Measurements from ENCODE around the gene SIGLEC1.

Gene SIGLEC1

DNA sequence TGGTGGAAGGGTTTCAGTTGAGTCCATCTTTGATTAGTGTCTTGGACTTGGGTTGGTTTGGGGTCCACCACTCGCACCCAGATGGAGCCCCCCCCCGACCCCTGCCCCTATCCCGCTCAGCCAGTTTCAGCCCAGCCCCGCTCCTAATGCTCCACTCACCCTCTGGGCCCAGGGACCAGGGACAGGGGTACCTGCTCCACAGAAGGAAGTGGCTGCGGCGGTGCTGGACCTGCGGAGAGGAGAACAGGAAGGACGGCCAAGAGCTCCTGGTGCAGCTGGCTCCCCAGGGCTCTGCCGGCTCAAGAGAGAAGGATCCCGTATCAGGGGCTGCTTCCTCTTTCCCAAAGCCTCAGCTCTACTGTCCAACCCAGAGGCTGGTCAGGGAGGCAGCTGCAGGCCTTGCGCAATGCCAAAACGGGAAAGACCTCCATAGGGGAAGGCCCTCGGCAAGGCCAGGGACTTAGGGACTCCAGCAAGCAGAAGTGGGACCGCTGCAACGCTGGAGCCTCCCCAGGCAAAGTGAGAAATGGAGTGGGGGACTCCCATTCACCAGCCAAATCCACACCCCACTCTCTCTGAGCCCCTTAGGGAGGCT, at the start of gene SIGLEC1:
Gene SIGLEC1, minus strand, starts transcription at position 322 of the 595 bp plus-strand sequence. CDS start 5,472 bp downstream, outside the sequence.
- DNase-seq (ENCODE audit: low read depth in 1 of 2, low spot score in 1 of 2), result no peak

DNA sequence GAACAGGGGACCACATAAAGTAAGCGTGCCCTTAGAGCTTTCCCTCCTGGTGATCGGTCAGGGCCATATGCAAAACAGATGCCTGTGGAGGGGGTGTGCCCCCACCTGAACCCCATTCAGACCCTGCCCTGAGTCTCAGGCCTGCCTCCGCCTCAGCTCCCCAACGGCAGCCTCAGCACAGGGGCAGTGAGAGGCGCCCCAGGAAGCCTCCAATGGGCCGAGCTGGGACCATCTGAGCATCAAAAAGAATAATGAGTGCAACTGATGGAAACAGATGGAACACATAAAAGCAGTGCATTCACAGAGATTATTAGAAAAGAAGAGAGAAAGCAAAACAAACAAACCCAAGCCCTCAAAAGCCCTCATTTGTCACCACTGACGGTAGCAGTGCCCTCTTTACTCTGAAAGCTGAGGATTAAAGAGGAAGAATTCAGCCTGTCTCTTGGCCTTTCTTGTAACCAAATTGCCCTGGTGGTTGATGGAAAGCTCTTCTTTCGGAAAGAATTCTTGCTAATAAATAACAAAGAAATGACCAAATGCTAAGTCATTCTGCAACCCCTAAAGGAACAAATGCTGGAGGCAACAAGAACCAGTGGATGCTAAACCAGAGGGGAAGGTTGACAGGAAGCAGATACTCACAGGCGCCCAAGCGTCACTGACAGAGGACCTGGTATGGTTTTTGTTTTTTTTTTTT, 48.4 kb upstream of the SIGLEC1 start:
- DNase-seq (ENCODE audit: low read depth in 1 of 2, low spot score in 1 of 2), result no peak

DNA sequence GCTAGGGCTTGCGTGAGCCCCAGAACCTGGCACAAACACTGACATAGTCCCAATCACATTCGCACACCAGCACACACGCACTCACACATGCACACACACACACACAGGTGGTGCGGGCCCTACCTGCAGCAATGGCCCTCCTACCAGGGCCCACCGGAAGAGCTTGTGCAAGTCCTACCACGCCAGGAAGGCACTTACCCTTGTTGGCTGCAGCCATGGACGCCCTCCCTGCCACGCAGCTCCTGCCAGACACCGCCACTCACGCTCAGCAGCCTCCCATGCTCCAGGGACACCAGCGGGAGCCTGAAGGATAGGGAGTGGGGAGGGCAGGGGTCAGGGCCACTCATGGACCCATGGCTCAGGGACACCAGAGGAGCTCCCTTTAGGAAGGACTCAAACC, 47.5 kb upstream of the SIGLEC1 start:
- DNase-seq (ENCODE audit: low read depth in 1 of 2, low spot score in 1 of 2), result no peak

DNA sequence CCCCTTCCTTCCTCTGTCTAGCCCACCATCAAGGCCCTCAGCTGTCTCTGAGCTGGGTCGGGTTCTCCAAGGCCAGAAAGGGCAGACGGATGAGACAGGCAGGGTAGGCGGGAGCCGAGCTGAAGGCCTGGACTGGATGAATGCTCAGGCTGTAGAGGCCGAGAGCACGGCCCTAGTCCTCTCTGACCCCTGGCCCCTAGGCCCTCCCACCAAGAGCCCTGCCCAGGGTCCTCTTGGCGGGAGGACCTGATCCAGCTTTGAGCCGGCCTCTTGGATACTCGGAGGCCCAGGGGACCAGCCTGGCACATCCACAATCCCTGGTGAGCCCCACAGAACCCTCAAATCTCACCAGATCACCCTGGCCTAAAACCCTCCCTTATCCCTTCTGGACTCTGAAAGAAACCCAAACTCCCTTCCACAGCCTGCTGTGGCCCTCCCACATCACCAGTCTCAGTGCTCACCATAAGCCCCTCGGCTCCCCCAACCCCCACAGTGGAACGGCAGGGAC, 47.0 kb upstream of the SIGLEC1 start:
- no peak for DNase-seq (ENCODE audit: low read depth in 1 of 2, low spot score in 1 of 2)

DNA sequence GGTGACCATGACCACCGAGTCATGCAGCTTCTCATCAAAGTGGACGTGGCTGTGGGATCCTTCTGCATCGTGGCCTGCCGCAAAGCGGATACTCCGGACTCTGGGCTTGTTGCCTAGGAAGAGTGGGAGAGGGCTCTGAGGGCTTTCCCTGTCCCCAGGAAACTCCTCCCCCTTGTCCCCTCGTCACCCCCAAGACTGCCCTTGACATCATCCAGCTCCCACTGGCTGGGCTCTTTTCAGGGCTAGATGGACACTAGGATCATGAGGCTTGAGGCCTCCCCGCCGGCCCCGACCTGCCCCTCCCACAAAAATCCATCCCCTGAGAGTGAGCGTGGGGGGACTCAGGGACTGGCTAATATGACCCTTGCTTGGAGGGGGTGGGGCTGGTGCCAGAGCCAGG, 46.2 kb upstream of the SIGLEC1 start:
- no peak for DNase-seq (ENCODE audit: low read depth in 1 of 2, low spot score in 1 of 2)

DNA sequence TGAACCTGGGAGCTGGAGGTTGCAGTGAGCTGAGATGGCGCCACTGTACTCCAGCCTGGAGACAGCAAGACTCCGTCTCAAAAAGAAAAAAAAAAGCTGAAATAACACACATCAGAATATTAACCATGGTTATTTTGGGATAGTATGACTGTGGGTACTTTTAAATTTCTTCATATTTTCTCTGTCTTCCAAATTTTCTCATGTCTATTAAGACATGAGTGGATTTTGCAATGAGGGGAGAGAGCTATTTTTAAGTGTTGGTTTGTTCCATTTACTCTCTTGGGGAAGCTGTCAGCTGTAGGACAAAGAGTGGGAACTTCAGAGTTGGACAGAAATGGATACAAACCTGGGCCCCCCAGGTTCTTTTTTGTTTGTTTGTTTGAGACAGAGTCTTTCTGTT, 44.9 kb upstream of the SIGLEC1 start:
- DNase-seq (ENCODE audit: low read depth in 1 of 2, low spot score in 1 of 2), result no peak

DNA sequence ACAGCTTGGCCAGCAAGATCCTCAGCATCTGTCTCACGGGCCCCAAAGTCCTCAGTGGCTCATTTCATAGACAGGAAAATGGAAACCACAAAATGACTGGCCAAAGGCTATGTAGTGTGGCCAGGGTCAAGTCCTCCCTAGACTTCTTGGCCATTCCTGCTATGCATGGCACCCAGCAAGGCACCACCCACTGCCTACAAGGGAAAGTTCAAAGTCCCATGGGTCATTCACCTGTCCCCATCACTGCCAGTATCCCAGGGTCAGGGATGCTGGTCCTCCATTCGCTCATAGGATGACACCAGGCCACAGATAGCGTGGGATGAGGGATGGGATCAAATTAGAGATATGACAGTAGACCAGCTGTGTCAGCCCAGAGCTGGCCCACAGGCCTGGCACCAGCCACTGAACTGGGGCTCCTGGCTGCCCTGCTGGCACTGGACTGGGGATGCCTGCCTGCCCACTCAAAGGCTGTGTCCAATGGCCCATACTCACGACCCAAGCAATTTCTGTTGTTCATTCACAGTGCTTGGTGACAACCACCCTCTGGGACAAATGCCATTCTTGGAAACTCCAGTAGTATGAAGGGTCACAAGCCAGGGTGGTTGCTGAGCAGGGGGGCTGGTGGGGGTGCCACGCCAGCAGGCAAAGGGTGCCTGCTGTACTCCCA, 43.5 kb upstream of the SIGLEC1 start:
- DNase-seq (ENCODE audit: low read depth in 1 of 2, low spot score in 1 of 2), result no peak

DNA sequence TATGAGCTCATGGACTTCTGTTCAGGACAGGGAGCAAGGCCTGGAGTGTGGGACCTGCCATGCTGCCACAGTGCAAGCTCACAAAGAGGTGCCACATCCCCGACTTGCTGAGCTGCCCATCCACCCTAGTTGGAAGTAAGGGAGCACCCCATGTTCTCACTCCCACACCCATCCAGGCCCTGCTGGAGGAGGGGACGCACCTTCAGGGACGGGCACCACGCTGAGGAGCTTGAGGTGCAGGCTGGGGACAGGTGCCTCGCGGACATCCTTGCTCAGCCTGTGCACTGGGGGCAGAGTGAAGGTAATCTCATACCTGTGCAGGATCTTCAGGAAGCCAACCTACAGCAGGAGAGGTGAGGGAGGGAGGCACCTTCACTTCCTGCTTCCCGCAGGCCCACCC, 42.9 kb upstream of the SIGLEC1 start:
- DNase-seq (ENCODE audit: low read depth in 1 of 2, low spot score in 1 of 2), result no peak

DNA sequence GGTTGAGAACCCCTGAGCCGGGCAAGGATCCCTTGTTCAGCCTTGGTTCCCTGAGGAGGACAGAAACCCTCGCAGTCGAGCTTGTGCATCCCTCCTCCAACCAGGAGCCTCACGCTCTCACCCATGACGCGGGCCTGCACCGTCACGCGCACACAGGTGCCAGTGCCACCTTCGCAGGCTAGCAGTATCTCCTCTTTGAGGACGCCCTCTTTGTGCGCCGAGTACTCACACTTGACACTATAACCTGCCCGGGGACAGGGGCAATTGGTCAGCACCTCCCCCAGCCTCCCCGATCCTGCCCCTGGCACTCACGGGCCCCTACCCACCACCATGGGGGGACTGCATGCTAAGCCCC, 41.9 kb upstream of the SIGLEC1 start:
- no peak for DNase-seq (ENCODE audit: low read depth in 1 of 2, low spot score in 1 of 2)

DNA sequence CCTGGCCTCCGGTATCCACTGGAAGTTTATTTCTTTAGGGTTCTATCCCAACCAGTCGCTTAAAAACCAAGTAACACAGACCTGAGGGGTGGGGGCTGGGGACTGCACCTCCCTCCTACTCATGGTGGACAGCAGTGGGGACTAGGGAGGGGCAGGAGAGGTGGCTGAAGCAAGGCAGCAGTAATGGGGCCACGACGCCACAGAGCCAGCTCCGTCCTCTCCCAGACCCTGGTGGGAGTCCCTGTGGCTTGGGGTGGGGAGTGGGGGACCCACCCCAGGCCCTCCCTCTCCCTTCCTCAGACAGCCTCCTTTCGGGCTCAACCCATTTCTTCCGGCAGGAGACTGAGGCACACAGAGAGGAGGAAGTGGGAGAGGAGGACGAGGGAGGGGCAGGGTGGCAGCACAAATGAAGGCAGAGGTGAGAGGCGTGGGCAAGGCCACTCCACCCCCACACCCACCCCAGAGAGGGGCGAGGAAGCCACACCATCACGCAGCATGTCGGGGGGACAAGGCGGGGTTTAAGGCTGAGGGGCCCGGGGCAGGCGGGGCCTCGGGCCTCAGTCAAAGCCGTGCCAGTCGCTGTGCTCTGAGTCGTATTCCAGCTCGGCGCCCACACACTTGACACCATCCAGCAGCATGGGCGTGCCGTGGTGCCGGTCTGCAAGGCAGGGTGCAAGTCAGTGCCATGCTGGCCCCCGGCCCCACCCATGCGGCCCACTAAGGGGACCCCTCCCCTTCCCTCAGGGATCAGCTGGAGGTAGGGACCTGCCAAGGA, 41.3 kb upstream of the SIGLEC1 start:
- DNase-seq (ENCODE audit: low read depth in 1 of 2, low spot score in 1 of 2), result no peak

DNA sequence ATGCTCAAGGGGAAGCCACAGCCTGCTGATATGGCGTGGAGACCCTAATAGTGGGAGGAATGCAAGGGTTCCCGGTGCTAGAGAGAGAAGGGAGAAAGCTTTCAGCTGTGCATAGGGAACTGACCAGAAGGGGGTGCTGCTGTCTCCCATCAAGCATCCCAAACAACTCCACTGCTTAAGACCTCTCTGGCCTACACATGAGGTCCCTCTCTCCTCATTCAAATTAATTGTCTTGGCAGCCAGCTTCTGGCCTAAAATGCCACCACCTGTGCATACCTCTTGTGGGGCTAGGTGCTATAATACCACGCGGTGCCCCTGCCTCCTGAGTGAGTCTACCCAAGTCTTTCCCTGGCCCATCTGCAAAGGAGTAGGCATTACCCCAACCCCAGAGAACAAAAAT, 40.7 kb upstream of the SIGLEC1 start:
- DNase-seq (ENCODE audit: low read depth in 1 of 2, low spot score in 1 of 2), result peak in 1 of 2 donors; percentile 42

DNA sequence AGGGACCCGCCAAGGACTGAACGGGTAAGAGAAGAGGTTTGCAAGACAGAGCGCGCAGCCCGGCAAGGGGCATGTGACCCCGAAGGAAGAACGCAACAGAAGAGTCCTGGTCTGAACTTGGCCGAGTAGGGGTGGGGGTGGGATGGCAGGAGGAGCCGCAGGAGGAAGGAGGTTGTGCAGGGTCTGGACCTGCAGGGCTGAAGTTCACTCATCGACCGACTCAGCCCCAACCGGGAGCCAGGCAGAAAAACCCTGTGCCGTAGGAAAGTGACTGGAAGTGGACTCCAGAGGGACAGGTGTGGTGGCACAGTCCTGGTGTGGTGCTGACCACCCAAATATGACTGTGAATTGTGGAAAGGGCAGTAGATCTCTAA, 40.0 kb upstream of the SIGLEC1 start:
- no peak for DNase-seq (ENCODE audit: low read depth in 1 of 2, low spot score in 1 of 2)

DNA sequence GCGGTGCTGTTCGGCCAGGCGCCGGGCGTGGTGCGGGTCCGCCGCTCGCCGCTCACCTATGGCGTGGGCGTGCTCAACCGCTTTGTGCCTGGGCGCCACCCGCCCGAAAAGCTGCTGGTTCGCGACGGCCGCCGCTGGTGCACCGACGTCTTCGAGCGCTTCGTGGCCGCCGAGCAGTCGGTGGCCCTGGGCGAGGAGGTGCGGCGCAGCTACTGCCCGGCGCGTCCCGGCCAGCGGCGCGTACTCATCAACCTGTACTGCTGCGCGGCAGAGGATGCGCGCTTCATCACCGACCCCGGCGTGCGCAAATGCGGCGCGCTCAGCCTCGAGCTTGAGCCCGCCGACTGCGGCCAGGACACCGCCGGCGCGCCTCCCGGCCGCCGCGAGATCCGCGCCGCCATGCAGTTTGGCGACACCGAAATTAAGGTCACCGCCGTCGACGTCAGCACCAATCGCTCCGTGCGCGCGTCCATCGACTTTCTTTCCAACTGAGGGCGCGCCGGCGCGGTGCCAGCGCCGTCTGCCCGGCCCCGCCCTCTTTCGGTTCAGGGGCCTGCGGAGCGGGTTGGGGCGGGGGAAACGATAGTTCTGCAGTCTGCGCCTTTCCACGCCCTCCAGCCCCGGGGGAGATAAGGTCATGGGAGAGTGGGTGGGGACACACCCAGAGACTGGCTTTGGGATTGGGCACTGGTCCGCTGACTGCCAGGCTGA, 39.4 kb upstream of the SIGLEC1 start:
- DNase-seq (ENCODE audit: low read depth in 1 of 2, low spot score in 1 of 2), result peak; percentile 23 to 28

DNA sequence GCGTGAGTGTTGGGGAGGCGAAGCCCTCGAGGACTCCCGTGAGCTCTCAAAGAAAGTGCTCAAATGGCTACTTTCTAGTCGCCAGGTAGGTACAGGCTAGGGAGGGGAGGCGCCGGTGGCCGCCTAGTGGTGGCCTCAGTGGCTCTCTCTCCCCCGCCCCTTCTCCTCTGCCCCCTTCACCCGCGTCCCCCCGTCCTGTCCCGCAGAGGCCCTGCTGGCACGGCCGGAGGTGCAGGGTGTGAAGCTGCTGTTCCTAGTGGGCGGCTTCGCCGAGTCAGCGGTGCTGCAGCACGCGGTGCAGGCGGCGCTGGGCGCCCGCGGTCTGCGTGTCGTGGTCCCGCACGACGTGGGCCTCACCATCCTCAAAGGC, 38.9 kb upstream of the SIGLEC1 start:
- no peak for DNase-seq (ENCODE audit: low read depth in 1 of 2, low spot score in 1 of 2)

DNA sequence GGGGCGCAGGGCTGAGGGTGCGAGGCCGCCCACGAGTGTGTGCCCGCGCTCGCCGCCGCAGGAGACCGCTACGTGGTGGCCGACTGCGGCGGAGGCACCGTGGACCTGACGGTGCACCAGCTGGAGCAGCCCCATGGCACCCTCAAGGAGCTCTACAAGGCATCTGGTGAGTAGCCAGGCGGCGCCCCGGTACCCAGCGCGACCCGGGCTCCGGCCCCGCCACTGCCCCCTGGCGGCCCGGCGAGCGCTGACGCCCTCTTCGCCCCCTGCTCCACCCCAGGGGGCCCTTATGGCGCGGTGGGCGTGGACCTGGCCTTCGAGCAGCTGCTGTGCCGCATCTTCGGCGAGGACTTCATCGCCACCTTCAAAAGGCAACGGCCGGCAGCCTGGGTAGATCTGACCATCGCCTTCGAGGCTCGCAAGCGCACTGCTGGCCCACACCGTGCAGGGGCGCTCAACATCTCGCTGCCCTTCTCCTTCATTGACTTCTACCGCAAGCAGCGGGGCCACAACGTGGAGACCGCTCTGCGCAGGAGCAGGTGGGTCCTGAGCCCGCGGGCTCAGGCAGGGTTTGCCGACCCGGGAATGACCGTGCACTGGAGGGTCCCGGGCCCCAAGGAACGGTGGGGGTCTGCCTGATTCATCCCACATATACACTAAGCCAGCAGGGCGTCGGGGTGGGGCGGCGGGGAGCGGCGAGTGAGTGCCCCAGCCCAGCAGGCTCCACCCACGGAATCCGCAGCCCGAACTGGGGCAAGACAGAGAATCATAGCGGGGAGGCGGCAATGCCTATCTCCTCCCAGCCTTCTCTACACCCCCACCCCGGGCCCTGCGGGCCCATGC, 37.5 kb upstream of the SIGLEC1 start:
- no peak for DNase-seq (ENCODE audit: low read depth in 1 of 2, low spot score in 1 of 2)

DNA sequence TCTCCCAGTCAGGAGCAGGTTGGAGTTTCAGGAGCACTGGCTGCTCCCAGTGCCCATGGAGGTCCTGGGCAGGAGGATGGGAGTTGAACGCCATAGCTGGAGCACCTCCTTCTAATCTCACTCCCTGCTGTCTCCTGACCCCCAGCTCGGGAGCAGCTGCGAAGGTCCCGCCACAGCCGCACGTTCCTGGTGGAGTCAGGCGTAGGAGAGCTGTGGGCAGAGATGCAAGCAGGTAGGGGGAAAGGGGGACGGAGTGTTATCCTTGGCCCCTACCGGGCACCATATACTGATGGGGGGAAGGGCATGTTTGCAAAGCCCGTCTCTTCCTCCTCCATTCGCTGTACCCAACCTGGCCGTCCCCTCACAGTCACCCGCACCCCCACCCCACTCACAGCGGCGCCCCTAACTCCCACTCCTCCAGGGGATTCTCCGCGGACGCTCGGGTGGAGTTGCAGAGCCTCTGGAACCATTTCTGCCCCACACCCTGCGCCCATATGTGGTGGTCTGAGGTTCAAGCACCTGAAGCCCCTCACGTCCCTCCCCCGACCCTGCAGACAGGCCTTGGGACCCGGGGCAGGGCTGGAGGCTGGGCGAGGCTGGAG, 36.8 kb upstream of the SIGLEC1 start:
- no peak for DNase-seq (ENCODE audit: low read depth in 1 of 2, low spot score in 1 of 2)

DNA sequence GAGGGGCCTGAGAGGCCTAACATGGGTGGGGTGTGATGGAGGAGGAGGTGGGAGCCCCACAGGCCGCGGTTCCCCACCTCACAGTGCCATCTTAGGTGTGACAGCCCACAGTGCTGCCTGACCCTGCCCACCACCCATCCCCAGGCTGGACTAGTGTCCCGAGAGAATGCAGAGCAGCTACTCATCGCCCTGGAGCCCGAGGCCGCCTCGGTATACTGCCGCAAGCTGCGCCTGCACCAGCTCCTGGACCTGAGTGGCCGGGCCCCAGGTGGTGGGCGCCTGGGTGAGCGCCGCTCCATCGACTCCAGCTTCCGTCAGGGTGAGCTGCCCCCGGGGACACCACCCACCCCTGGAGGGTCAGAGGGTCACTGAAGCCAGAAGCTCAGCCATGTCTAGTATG, 35.7 kb upstream of the SIGLEC1 start:
- no peak for DNase-seq (ENCODE audit: low read depth in 1 of 2, low spot score in 1 of 2)

DNA sequence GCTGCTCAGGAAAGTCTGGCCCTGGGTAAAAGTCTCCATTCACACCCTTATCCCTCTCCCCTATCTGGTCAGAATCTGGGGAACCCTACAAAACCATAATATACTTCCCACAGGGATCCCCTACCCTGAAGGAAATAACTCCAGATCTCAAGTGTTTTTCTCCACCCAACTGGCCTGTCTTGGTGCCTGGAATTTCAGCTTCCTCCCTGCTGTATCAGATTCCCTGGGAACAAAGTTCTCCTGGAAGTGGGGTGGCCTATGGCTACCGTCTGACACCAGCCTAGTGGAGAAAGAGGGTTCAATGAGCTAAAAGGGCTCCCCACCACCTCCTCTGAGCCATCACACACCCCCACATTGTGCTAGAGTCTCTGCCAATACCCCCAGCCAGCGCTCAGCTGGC, 35.1 kb upstream of the SIGLEC1 start:
- DNase-seq (ENCODE audit: low read depth in 1 of 2, low spot score in 1 of 2), result no peak

DNA sequence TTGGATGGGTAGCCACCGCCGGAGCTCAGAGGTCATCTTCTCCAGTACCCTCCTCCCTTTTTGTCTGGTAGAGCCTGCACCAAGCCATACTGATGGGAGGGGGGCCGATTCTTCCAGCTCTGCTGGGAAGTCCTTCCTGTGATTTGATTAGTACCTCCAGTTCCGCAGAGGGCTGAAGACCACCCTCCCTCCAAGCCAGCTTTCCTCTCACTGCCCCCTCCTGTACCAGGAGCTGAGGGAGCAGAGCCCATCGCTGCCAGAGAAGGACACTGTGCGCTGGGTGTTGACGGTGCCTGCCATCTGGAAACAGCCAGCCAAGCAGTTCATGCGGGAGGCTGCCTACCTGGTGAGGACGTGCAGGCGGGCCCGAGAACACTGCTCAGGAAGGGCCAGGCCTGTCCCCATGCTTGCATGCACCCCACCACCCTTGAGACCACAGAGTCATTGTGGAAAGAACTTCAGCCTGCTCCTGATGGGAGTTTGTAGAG, 33.3 kb upstream of the SIGLEC1 start:
- no peak for DNase-seq (ENCODE audit: low read depth in 1 of 2, low spot score in 1 of 2)

Data from activated CD4-positive, alpha-beta T cell treated with anti-CD3 and anti-CD28 coated beads, Interleukin-2, amount 50 U/mL, for 24 hours (primary cell).